Chondrocyte (in vitro differentiated cells): ENCODE results near the gene MORN3. TPM values are rescaled to one million over a fixed set of nuclear protein-coding genes. Genes with fewer than 3 reads are reported as not detected.
"Not testable (repeated sequence)": the region's sequence is repeated elsewhere in the genome, so short reads cannot be mapped to it uniquely, and the experiment has no call there.

ENCODE experiments used
- DNase-seq: peaks from one replicate; pipeline ENCODE4 v3.0.0; 2021; ENCODE audit warnings: mixed read lengths, low spot score
- H3K27ac Mint-ChIP-seq: one replicate; pipeline ENCODE4 v1.8.0; 2021; ENCODE audit warnings: mild to moderate bottlenecking, moderate library complexity, mixed read lengths; ENCODE audit not compliant: unreplicated experiment
- H3K27me3 Mint-ChIP-seq: 2 replicates; pipeline ENCODE4 v1.8.0; 2021; ENCODE audit warnings: low read depth, mixed read lengths
- H3K36me3 Mint-ChIP-seq: 2 replicates; pipeline ENCODE4 v1.8.0; 2021; ENCODE audit warnings: low read depth, mixed read lengths
- H3K4me1 Mint-ChIP-seq: 2 replicates; pipeline ENCODE4 v1.8.0; 2021; ENCODE audit warnings: low read depth, mild to moderate bottlenecking, mixed read lengths
- H3K4me3 Mint-ChIP-seq: one replicate; pipeline ENCODE4 v1.8.0; 2021; ENCODE audit warnings: mild to moderate bottlenecking, moderate library complexity, mixed read lengths; ENCODE audit not compliant: unreplicated experiment
- H3K9me3 Mint-ChIP-seq: 2 replicates; pipeline ENCODE4 v1.8.0; 2021; ENCODE audit warnings: low read depth, mixed read lengths
- CTCF ChIP-seq: fragments of 200-600 bp; sonication (generic); IDR thresholded peaks from 2 replicates; pipeline ENCODE4 v1.5.0; 2021; ENCODE audit warnings: antibody characterized with exemption, mild to moderate bottlenecking, moderate library complexity
- total RNA-seq: library from RNA; stranded (reverse); gene quantifications from 3 replicates; pipeline ENCODE4 v1.2.1, GENCODE V29; 2021

The MORN3 gene
- total RNA-seq, 1 donor from 2014 or later = 0.15 TPM

DNA sequence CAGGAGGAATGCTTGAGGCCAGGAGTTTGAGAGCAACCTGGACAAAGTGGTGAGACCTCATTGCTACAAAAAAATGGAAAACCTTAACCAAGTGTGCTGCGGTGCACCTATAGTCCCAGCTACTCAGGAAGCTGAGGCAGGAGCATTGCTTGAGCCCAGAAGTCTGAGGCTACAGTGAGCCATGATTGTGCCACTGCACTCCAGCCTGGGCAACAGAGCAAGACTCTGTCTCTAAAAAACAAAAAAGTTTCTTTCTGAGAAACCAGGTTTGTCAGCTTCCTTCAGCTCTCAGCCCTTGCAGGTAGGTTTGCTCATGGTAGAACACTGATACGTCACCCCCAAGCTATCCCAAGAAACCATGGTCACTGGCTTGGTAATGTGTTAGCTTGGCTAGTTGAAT, 20.0 kb upstream of the MORN3 start:
- Mint-ChIP-seq H3K27me3 (no peaks in the 10 kb centered on the region), H3K27ac (no peak overlapping the region), H3K9me3 (no peaks in the 10 kb centered on the region), H3K36me3 (no peaks in the 10 kb centered on the region), H3K4me1 (peaks cover 12% of the 10 kb centered on the region), H3K4me3 (no peak overlapping the region)
- TF ChIP-seq CTCF = no peak
- no peak for DNase-seq

DNA sequence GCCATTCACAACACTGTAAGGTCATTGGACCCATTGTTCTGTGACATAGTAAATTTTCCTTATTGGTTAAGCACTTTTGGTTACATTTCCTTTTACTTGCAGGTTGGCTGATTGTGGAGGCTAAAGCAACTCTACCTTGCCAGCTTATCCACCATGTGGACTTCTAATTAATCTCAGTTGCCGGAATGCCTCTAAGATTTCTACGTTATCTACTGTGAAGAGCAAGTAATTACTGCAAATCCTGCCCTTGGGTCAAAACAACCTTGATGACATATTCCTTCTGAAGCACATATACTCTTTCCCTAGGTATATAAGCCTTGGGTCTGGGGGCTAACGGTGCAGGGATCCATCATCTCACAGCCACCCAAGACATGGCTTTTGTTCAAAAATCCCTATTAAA, 19.5 kb upstream of the MORN3 start:
- DNase-seq = no peak
- H3K4me3 Mint-ChIP-seq = no peak overlapping the region
- H3K27me3 Mint-ChIP-seq = no peaks in the 10 kb centered on the region
- no peak overlapping the region for H3K27ac Mint-ChIP-seq
- H3K4me1 Mint-ChIP-seq = peaks cover 12% of the 10 kb centered on the region
- TF ChIP-seq CTCF = no peak
- no peaks in the 10 kb centered on the region for H3K9me3 Mint-ChIP-seq
- no peaks in the 10 kb centered on the region for H3K36me3 Mint-ChIP-seq

- not testable (repeated sequence) for H3K36me3 Mint-ChIP-seq
Measured at GRCh38 chr12:121679661-121680197, 10.3 kb upstream of the MORN3 start.

GRCh38 chr12:121678716-121679300, 9.4 kb upstream of the MORN3 start:
- no peak for TF ChIP-seq CTCF
- Mint-ChIP-seq H3K36me3 (no peaks in the 10 kb centered on the region), H3K27me3 (no peaks in the 10 kb centered on the region), H3K27ac (no peak overlapping the region), H3K9me3 (no peaks in the 10 kb centered on the region), H3K4me3 (no peak overlapping the region), H3K4me1 (no peaks in the 10 kb centered on the region)
- no peak for DNase-seq

More at GRCh38 chr12:121679661-121680197, 10.3 kb upstream of the MORN3 start:
- not testable (repeated sequence) for DNase-seq, H3K27ac Mint-ChIP-seq, H3K9me3 Mint-ChIP-seq, H3K4me3 Mint-ChIP-seq, H3K27me3 Mint-ChIP-seq, H3K4me1 Mint-ChIP-seq

GRCh38 chr12:121678305-121678704, 8.9 kb upstream of the MORN3 start:
- Mint-ChIP-seq H3K9me3 (no peaks in the 10 kb centered on the region), H3K27ac (no peak overlapping the region), H3K36me3 (no peaks in the 10 kb centered on the region), H3K27me3 (no peaks in the 10 kb centered on the region), H3K4me1 (no peaks in the 10 kb centered on the region), H3K4me3 (no peak overlapping the region)
- DNase-seq = no peak
- no peak for TF ChIP-seq CTCF

DNA sequence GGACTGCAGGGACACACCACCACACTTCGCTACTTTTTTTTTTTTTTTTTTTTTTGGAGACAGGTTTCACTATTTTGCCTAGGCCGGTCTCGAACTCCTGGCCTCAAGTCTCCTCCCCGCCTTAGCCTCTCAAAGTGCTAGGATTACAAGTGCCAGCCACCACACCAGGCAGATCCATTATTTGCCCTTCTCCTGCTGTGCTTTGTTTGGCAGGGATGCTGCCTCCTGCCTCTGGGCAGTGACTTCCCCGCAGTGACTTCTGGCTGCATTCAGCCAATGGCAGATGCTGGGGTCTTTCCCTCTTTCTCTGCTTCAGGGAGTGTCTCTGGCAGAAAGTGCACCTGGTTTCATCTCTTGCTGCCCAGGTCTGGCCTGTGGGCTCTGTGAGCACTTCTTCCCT, 6.7 kb upstream of the MORN3 start:
- TF ChIP-seq CTCF = no peak
- Mint-ChIP-seq H3K4me3 (no peak overlapping the region), H3K36me3 (no peaks in the 10 kb centered on the region), H3K27me3 (no peaks in the 10 kb centered on the region), H3K4me1 (peaks cover 6% of the 10 kb centered on the region), H3K9me3 (no peaks in the 10 kb centered on the region), H3K27ac (no peak overlapping the region)
- no peak for DNase-seq
